ENCODE results near the gene TSPAN5.

The TSPAN5 gene

GRCh38 chr4:98646422-98646821, 12.0 kb downstream of the TSPAN5 start:
- in situ Hi-C loops (cut with MboI; ENCODE audit: low sequenced_read_pairs) = no loop called here

DNA sequence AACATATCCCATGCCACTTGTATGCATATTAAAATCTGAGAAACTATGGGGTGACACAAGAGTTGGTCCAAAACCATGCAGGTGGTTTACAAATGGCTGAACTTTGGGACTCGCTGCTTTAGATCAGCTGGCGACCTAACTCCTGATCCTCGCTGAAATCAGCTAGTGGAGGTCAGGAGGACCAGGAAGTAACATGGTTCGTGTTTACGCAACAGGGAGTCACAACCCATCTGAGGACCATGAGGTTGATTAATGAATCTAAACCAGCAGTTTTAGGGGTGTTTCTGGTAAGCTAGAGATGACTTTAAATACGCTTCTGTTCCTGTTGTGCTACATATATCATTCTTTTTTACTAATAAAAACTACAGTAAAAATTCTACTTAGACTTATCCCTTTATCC, 12.9 kb downstream of the TSPAN5 start:
- in situ Hi-C loops (cut with MboI; ENCODE audit: low sequenced_read_pairs) = no loop called here

DNA sequence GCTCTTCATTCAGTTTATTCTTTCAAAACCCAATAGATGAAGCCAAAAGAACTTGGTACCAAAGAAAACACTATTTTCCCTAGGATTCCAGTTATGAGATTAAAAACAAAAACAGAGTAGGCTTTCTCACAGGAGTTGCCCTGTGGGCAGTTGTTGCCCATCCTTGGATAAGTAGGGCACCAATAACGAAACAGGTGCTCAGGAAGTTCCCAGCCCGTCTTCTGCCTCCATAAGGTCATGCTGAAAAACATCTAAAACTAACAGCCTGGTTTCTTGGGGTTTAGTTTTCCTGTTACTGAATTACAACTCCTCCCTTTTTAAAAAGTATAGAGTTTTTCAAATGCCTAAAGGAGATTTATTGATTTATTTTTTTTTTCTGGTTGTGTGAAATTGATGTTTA, 14.7 kb downstream of the TSPAN5 start:
- in situ Hi-C loops (cut with MboI; ENCODE audit: low sequenced_read_pairs) = no loop called here

GRCh38 chr4:98642991-98643426, 15.4 kb downstream of the TSPAN5 start:
- in situ Hi-C loops (cut with MboI; ENCODE audit: low sequenced_read_pairs) = no loop called here

DNA sequence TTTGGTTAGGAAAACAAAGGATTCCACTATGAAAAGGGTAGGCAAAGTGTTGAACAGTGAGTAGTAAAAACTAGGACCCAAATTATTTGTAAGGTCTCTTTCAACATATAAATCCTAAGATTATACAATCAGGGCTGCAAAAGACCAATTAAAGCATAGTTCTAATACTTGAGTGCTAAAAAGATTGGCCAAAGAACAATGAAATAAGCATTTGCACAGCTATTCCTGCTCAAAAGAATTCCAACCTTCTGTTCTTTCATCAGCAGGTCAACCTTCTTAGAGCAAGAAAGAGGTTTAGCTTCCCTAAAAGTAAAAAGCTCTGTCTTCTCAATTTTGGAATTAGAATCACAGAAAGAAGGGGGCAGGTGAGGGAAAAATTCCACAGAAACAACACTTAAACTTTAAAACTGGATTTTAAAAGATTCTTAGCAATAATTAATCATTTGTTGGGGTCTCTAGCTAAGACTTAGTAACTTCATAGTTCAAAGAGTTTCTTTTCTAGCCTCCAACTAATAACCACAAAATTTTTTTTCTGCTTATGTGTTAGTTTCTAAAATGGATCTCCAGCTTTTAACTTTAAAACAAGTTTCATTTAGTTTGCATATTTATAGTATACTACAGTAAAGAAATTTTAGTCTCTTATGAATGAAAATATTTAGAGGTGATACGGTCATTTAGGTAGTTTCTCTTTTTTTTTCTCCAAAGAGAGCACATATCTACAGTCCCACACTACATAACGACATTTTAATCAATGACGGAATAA, 16.3 kb downstream of the TSPAN5 start:
- in situ Hi-C loops (cut with MboI; ENCODE audit: low sequenced_read_pairs) = no loop called here

GRCh38 chr4:98641376-98641775, 17.0 kb downstream of the TSPAN5 start:
- in situ Hi-C loops (cut with MboI; ENCODE audit: low sequenced_read_pairs) = no loop called here

DNA sequence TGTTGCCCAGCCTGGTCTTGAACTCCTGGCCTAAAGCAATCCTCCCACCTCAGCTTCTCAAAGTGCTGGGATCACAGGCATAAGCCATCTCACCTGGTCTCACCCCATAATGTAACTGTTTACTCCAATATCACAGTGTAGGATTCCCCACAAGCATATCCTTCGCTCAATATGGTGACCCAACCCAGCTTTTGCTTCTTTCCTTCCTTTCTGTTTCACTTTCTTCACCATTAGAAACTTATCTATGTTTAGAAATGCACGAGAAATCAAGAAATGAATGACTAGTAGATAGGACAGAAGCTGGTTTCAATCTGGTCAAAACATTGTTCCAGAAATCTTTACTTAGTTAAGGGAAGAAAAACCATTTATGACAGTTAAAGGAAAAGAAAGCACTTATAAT, 18.9 kb downstream of the TSPAN5 start:
- in situ Hi-C loops (cut with MboI; ENCODE audit: low sequenced_read_pairs) = no loop called here

DNA sequence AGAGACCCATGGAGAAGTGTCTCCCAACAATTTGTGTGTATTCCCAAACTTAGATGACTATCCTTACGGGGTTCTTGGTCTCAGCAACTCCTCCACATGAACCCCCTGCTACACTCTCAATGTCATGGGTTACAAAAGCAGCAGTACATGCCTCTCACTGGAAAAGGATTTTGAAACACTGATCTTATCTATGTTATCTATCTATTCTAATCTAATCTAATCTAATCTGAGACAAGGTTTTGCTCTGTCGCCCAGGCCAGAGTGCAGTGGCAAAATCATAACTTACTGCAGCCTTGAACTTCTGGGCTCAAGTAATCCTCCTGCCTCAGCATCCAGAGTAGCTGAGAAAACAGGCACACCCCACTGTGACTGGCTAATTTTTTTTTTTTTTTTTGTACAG, 19.3 kb downstream of the TSPAN5 start:
- in situ Hi-C loops (cut with MboI; ENCODE audit: low sequenced_read_pairs) = no loop called here

DNA sequence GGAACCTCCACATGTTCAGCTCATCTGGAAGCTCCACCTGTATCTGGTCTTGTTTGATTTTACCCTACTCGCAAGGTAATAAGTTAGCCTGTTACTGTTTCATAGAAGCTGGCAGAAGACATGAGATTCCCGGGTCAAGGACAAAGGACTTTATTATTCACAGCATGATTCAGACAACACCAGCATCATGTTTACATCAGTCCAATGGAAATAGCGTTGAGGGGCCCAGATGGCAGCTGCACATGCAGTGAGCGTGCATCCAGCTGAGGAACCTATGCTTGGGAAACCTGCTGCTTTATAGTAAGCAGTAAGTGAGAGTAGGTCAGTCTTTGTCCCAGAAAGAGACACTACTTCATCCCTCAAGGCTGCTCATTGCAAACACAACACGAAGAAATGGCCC, 19.8 kb downstream of the TSPAN5 start:
- in situ Hi-C loops (cut with MboI; ENCODE audit: low sequenced_read_pairs) = no loop called here

GRCh38 chr4:98634061-98634460, 24.4 kb downstream of the TSPAN5 start:
- in situ Hi-C loops (cut with MboI; ENCODE audit: low sequenced_read_pairs) = no loop called here

GRCh38 chr4:98633159-98633558, 25.3 kb downstream of the TSPAN5 start:
- in situ Hi-C loops (cut with MboI; ENCODE audit: low sequenced_read_pairs) = no loop called here

GRCh38 chr4:98632258-98632657, 26.2 kb downstream of the TSPAN5 start:
- in situ Hi-C loops (cut with MboI; ENCODE audit: low sequenced_read_pairs) = no loop called here

DNA sequence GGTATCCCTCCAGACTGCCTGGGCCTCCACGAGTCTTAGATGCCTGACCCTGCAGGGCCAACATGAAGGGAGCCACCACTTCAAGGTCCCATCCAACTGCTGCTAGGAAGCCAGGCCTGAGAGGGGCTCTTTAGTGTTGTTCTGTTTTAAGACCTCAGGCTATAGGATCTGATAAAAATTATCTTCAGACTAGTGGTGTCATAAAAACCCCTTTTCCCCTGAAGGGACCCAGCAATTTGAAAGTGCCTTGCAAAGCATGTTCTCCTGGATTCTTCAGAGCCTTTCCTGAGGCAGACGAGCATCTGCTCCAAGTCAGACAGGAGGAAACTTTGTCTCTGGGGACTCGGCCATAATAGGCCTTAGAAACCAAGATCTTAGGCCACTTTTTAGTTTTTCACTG, 26.9 kb downstream of the TSPAN5 start:
- in situ Hi-C loops (cut with MboI; ENCODE audit: low sequenced_read_pairs) = no loop called here

GRCh38 chr4:98630737-98631454, 27.5 kb downstream of the TSPAN5 start:
- in situ Hi-C loops (cut with MboI; ENCODE audit: low sequenced_read_pairs) = no loop called here

GRCh38 chr4:98627531-98628257, 30.7 kb downstream of the TSPAN5 start:
- in situ Hi-C loops (cut with MboI; ENCODE audit: low sequenced_read_pairs) = no loop called here

DNA sequence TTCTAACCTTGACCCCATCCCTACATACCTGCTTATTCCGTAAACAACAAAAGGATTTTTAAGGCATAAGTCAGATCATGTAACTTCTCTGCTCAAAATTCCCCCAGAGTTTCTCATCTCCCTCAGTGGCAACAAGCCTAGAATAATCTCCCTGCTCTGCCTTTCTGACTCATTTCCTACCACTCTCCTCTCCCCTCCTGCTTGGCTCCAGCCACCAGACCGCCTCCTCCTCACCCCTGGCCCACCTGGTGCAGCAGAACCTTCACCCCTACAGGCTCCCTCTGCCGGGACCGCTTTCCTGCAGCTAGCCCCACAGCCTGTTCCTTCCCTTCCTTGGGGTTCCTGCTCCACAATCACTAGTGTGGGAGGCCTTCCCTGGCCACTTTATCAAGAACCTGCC, 32.1 kb downstream of the TSPAN5 start:
- in situ Hi-C loops (cut with MboI; ENCODE audit: low sequenced_read_pairs) = no loop called here

- in situ Hi-C loops (cut with MboI; ENCODE audit: low sequenced_read_pairs) = no loop called here
Observed at GRCh38 chr4:98625920-98626319, 32.5 kb downstream of the TSPAN5 start.

GRCh38 chr4:98625399-98625798, 33.0 kb downstream of the TSPAN5 start:
- in situ Hi-C loops (cut with MboI; ENCODE audit: low sequenced_read_pairs) = no loop called here

- in situ Hi-C loops (cut with MboI; ENCODE audit: low sequenced_read_pairs) = no loop called here
Observed at GRCh38 chr4:98624642-98625041, 33.8 kb downstream of the TSPAN5 start.

- in situ Hi-C loops (cut with MboI; ENCODE audit: low sequenced_read_pairs) = no loop called here
Observed at GRCh38 chr4:98624144-98624543, 34.3 kb downstream of the TSPAN5 start.

DNA sequence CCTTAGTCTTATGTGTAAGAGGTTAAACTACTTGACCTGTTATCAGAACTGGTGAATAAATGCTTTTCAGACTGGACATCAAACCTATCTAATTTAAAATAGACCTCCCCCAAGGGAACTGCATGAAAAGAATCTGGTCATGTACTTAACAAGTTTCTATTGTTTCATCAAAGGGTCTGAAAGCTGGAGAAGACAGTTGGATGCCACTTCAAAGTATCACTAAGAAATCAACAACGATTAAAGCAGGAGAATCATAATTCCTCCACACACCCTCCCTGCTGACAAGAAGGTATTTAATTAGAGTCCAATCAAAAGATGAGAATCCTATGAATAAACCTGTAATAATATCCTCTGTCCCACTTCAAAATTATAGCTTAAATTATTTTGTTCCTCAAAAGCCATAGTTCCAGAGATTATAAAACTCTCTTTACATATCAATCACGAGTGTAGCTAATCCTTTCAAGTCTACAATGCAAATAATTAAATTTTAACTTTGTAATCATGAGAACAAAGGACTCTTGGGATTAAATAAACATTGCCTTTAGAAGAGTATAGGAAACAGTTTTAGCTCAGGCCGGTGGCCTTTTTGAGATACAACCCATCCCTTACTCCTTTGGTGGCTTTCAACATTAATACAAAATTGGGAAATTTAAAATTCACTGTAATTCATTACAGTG, 35.1 kb downstream of the TSPAN5 start:
- in situ Hi-C loops (cut with MboI; ENCODE audit: low sequenced_read_pairs) = no loop called here

All from hTERT RPE-1 (cell line).